ENCODE data around the gene ACMSD.

- TF ChIP-seq CTCF (IDR thresholded peaks at IDR 0.05) (no peak), POLR2A (IDR thresholded peaks at IDR 0.05) (no peak)
These were observed 45.3 kb downstream of the ACMSD start for GRCh38 chr2:134883552-134884293.
